GM21737 (cell line): ENCODE data around the gene TYSND1.
A peak's percentile ranks its signal among the peaks of the same experiment; 100 is the strongest.
"Not testable (repeated sequence)": the region's sequence is repeated elsewhere in the genome, so short reads cannot be mapped to it uniquely, and the experiment has no call there.

Source experiments
- ATAC-seq: cut with Tn5 transposase; IDR thresholded peaks from one replicate; pipeline ENCODE4 v1.9.1; 2021; ENCODE audit warnings: mild to moderate bottlenecking, moderate library complexity; ENCODE audit not compliant: unreplicated experiment

The TYSND1 gene

DNA sequence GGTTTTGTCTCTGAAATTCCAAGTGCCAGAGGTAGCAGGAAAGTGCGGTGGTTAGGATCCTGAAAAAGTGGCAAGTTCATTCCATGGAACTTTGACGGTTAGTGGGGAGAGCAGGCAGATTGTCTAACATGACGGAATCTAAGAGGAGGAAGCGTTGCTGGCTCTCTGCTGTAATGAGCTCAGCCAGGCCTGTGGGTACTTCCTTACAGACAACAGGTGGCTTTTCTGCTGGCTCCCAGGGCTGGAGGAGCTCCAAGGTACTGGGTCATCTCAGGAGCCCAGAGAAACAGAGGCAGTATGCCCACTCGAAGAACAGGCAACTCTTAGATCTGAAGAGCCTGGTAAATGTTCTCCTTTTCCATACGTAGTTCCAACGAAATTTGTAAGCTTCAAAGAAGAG, 10.8 kb downstream of the TYSND1 start:
- no peak for ATAC-seq

DNA sequence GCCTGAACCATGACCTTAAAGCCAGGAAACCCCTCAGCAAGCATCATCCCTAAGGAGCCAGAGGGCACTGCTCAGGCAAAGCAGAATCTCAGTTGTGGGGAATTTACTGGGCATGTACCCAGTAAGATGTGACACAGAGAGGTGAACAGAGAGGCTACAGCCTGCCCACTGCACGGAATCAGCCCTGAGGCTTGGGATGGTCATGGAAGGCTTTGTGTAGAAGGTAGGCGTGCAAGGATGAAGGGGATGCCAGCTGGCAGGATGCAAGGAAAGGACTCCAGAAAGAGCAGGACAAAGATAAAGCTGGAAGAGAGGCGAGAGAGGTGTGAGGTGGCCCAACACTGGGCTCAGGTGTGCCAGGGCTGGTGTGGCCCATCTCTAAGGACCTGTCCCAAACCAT, 11.5 kb downstream of the TYSND1 start:
- ATAC-seq: no peak

DNA sequence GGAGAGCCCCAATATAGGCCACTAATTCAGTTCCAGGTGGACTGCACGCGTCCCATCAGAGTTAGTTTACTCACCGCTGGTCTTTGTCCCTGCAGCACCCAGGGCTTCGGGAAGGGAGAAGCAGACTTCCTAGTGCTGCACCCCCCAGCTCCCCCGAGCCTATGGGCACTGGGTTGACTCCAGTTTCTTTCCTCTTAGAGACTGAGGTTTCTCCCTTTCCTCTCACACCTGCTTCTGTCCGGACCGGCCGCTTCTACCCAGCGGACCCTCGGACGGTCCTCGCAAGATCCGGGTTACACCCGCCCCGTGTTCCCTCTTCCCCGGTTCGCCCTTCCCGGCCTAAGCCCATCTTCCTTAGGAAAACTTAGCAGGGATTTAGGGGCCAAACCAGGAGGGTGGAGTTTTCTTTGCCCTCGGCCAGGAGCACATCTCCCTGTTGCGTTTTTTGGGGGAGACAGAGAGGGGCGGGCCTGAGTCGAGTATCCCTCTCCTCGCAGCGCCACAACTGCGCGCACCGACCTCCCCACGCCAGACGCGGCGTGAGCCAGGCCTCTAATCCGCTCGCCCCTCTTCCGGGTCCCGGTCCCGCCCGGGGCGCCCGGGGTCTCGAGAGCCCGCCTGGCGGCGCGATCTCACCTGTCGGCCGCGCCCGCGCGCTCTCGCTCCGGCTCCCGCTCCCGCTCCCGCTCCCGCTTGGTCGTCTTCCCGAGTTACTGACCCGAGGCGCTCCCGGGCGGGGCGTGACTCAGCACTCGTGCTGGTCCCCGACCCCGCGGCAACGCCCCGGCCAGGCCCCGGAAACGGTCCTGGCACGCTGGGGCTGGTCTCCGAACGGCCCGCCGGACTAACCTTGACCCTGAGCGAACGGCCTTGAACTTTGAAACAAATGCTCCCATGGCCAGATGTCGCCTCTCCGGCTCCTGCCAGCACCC, 14.1 kb downstream of the TYSND1 start, which contains the start of gene AIFM2:
AIFM2 (minus strand) TSS at position 728 of the 932 bp plus-strand sequence. CDS start 8,741 bp downstream, outside the sequence.
- ATAC-seq: peak; percentile 74

DNA sequence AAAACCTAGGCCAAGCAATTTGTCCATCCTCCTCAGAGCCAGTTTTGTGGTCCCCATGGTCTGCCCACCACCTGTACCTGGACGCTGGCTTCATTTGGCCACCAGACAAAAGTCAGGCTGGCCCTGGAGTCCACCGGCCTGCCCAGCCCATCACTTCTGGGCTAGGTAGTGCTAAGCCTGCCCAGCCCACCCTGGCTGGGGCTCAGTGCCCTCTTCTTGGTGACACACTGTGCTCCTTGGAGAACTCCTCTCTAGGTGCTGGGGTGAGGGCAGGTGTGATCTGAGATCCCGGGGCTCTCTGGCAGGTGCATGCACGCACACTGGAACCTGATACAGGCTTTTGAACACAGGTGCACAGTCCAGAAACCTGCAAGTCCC, 15.0 kb downstream of the TYSND1 start:
- ATAC-seq: no peak

DNA sequence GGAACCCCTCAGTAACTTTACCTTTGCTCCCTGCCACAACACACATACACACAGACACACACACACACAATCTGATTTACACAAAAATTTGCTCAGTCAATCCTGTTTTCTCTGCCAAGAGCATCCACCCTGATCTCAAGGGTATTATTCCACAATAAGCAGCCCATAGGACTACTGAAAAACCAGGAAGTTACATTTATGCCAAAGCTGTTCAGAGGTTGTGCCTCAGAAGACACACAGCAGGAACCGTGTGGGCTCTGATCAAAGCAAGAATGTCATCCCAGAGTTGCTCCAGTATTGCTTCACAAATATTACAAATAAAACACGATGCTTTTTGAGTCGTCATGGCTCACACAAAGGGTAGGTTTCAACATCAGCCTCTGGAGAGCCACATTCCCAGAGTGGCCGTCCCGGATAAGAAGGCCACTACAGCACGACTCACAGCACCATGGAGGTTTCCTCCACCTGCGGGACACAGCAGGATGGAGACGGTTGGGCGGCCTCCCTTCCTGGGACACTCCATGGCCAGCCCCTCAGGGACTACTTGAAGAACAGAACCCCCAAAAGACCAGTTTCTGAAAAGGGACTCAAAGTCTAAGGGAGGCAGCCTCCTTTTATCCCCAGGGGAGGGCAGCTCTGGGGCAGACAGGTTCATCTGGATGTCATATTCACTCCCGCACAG, 15.5 kb downstream of the TYSND1 start:
- no peak for ATAC-seq

DNA sequence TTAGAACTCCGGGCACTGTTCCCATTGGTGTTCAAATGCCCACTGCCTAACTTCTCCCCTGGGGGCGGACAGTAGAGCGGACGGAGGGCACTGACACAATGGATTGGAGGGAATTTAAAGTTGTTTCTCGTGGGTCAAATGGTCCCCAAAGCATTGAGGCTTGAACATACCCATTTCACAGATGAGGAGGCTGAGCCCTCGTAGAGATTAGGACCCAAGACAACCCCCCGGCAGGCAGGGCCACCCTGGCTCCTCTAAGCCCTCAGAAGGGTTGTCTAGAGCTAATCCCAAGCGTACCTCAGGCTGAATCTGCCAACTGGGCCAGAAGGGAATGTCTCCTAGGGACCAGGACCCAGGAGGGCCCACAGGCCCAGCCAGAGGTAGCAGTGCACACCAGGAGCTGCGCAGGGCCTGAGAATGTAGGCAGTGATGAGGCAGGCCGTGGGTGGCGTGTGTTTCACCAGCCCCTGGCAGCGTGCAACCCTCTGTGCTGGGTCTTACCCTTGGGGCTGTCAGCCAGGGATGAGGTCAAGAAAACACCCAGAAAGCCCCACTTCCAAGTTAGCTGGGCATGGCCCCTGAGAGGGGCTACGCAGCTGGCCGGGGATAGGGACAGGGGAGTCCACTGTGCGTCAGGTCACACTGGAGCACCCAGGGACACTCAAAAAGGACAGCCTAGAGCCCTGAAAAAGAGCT, 19.7 kb downstream of the TYSND1 start:
- ATAC-seq: no peak

DNA sequence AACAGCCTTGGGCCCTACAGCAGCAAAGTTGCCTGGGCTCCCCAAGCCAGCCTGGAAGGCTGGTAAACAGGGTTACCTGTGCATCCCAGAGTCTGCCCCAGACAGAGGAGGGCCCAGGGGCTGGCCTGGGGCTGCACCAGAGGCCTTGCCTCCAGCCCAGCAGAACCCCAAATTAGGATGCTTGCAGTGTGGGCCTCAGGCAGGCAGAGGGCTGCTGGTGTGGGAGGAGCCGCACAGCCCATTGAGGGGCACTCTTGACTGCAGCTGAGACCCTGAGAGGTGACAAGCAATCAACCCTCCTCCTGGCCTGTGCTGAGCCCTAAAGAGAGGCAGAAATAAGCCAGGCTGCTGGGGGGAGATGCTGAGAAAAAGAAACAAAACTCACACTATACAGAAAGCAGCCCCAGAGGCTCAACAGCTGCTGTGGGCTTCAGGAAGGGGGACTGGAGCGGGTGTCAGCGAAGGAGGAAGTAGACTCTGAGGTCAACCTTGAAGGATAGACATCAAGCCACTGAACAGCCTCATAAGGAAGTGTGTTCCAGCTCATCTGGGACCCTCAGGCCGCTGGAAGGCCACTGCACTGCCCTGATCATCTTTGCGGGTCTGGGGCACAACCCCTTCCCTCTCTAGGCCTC, 20.5 kb downstream of the TYSND1 start:
- ATAC-seq: no peak

DNA sequence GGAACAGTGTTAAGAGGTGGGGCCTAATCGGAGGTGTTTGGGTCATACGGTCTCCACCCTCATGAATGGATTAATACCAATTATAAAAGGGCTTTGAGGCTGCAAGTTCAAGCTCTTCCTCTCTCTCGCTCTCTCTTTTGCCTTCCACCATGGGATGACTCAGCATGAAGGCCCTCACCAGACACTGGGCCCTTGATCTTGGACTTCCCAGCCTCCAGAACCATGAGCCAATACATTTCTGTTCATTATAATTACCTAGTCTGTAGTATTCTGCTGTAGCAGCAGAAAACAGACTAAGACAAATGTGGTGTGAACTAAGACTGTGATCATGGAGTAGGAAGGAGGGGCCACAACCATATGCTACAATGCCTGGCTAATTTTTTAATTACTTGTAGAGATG, 21.6 kb downstream of the TYSND1 start:
- no peak for ATAC-seq

DNA sequence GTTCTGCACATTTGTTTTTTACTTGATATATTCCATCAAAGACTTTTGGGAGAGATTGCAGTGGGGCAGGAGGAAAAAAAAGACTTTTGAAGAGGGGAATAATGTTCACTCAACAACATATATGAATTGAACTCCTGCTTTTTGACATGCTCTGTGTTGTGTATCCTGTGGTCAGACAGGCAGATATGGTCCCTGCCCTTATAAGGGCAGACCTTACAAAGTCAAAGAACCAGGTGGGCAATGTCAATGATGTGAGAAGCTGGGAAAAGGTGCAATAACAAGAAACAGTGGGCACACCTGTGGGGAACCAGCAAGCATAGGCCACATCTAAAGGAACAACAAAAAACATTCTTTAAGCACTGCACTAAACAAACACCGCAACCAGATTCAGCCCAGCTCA, 22.1 kb downstream of the TYSND1 start:
- no peak for ATAC-seq

DNA sequence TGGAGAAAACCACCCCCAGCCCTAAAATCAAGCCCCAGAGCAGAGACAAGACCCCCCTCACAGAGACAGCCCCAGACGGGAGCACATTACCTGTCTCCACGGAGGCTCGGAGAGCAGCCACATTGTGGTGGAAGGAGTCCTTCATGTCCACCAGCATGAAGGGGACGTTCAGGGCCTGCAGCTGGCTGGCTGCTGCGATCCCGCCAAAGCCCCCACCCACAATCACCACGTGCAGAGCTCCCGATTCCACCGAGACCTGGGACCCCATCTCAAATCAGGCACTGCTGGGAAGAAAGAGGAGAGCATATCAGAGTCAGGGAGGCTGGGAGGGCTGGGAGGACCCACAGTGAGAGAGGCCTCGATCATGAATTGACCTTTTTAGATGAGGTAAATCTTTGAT, 22.7 kb downstream of the TYSND1 start:
- no peak for ATAC-seq

DNA sequence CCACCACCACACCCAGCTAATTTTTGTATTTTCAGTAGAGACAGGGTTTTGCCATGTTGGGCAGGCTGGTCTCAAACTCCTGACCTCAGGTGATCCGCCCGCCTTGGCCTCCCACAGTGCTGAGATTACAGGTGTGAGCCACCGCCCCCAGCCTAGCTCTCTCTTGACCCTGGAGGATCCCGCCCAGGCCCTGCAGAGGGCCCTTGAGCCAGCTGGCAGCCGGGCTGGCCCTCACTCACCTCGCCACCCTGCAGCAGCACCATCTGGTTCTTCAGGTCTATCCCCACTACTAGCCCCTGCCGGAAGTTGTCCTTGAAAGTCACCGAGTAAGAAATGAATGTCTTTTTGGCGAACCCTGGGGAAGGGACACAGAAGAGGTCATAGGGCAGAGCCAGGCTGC, 23.3 kb downstream of the TYSND1 start:
- not testable (repeated sequence) for ATAC-seq

DNA sequence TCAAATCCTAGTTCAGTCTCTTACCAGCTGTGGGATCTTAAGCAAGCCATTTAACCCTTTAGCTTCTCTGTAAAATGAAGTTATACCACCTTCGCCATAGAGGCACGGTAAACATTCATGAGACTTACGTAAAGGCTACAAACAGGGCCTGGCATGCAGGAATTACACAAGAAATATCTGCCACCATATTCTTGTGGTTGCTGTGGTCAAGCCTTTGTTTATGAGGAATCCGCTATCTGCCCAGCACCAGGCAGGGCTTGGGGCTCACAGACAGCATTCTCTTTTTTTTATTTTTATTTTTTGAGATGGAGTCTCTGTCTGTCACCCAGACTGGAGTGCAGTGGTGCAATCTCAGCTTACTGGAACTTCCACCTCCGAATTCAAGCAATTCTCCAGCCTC, 23.8 kb downstream of the TYSND1 start:
- ATAC-seq: no peak

DNA sequence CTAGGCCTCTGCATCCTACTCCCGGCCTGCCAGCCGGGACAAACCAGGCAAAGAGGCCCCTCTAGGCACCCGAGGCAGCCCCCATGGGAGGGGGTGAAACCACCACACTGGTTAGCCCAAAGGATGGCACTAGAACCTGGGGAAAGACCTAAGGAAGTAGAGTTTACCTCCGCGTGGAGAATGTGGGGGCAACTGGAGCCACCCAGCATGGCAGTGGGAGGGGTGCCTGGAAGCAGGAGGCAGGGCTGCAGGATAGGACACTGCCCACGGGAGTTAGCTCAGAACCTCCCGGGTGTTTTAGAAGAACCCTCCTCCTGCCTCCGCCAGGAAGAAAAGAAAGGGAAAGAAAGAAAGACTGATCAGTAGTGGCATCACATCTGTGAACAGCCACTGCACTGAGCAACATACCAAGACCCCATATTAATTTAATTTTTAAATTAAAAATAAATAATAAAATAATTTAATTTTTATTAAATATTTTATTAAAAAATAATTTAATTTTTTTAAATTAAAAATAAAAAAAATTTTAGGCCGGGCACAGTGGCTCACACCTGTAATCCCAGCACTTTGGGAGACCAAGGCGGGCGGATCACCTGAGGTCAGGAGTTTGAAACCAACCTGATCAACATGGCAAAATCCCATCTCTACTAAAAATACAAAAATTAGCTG, 25.1 kb downstream of the TYSND1 start:
- no peak for ATAC-seq

DNA sequence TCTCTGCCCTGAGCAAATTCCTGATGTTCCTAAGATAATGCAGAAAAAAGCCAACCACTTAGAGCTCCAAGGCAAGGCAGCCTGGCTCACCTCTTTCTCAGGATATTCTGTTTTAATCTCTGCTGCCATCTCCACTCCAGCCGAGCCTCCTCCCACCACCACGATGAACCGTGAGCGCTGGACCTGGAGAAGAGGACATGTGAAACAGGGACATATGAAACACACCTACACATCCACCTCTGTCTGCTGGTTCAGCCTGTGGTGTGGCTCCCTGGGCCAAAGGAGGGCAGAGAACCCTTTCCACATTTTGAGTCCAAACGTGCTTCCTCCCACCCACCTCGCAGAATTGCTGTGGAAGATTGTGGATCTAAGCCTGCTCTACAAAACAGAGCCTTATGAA, 26.1 kb downstream of the TYSND1 start:
- no peak for ATAC-seq

DNA sequence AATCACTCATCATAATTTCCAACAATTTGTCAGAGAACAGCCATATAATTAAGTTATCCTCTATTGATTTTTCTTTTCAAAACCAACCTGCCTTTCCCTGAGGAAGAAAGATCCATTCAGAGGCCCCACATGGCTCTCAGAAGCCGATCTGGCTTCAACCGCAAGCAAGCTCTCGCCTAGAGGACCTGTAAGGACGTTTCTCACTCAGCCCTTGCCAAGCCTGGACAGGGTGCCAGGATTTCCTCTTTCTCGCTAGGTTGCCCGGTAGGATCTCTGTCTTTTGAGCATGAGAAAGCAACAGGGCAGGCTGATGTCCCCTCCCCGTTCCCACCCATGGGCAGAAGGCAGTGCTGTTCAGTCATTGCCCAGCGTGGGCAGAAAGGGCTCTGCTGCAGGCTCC, 26.9 kb downstream of the TYSND1 start:
- ATAC-seq: no peak

DNA sequence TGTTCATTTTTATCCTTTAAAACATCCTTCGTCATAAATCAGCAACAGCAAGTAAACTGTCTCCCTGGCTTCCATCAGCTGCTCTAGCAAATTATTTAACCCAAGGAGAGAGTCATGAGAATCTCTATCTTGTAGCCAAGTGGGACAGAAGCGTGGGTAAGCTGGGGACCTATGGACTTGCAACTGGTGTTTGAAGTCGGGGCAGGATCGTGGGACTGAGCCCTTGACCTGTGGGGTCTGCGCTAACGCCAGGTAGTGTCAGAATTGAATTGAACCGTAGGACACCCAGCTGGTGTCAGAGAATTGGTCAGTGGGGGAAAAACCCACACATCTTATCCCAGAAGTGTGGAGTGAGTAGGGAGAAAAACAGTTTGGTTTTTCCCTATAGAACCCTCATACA, 27.3 kb downstream of the TYSND1 start:
- ATAC-seq: no peak

DNA sequence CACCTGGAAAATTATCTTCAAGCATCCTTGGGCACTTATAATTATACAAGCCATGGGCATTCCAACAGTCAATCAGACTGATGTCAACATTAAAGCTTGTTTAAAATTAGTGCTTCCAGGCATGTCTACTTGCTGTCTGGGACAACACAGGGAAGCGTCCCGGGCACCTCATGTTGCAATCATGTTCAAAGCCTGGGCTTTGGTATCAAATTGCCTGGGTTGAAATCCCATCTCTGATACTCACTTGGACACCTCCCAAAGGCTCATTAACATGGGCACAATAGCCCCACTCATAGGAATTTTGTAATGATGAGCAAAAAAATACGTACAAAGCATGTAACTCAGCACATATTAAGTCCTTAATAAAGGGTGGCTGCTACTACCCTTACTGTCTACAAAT, 28.3 kb downstream of the TYSND1 start:
- ATAC-seq: no peak

DNA sequence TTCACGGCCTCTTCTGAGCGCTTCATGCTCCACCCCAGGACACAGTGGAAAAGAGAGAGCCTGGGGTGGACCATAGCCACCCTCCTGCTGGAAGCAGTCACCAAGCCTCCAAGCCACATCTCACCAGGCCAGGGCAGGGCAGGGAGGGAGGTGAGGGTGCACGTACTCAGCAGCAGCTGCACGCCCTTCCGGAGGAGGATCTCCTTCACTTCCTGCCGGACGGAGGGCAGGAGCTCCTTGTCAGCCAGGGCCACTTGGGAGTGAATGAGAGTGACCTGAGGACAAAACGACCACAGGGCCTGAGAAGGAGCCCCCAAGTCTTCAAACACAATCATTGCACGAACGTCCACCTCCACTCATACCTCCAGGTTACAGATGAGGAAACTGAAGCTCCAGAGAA, 28.9 kb downstream of the TYSND1 start:
- ATAC-seq: no peak

DNA sequence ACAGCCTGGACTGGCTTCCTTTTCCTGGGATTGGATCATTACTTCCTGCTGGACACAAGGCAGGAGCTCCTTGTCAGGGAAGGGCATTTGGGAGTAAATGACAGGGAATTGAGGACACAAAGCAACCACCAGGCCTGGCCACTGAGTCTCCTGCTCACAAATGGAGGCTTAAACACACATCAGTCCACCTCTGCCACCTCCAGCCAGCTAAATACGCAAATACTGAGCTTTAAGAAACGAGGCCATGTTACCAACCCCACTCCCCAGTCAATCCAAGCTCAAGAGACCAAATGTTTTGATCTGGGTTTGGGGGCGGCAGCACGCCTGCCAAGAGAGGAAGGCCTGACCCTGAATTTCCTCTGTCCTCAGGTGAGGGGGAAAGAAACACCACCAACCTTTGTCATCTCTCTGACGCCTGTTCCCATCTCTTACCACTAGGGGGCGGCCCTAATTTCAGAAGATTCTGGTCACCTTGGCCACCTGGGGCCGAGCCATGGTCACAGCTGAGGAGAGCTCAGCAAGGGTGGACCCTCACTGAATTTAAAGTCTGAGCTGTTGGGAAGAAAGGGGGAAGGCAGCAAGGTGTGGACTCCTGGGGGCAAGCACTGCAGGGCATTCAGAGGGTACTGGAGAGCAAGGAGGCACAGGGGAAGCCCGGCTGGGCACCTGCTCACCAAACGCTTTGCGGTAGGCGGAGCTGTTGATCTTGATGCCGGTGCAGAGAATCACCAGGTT, 30.4 kb downstream of the TYSND1 start:
- ATAC-seq: peak; percentile 53

DNA sequence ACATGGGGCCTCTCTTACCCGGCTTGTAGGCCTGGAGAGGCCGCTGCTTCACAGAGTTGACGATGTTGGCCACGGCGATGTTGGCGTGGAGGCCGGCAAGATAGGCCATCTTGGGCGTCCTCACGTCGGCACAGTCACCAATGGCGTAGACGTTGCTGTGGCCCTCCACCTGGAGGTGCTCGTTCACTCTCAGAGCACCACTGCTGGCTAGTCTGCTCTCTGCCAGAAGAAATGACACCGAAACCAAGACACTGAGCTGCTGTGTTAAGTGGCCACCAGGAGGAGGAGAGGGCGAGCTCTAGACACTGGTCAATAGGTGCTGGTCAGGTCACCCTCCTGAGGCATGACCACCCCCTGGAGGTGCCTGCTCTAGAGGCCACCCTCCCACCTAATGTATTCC, 31.6 kb downstream of the TYSND1 start:
- ATAC-seq: no peak
